Stimulated activated CD4-positive, alpha-beta T cell treated with anti-CD3 and anti-CD28 coated beads, Interleukin-4, amount 100 ng/mL, for 4 hours (primary cell): ENCODE data around the gene PARP12.

Experiments used
- DNase-seq, 2 experiments: peaks; one replicate each; pipeline ENCODE4 v3.0.0-alpha.2; 2020

The PARP12 gene

DNA sequence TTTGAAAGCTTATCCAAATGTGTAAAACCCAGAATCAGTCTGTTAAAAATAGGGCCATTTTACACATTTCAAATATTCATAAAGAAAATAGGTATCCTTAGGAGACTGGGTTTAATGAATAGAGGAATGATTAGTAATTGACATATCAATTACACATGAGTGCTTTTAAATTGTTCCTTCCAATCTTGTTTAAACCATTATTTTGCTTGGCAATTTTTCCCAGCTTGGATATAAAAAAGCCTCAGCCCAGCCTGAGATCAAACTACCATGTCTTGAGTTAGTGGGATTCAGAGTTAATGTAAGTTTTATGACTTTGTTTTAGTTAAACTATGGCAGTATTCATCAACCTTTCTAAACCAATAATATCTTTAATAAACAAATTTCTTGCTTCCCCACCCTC, 28.3 kb downstream of the PARP12 start:
- DNase-seq, result no peak

DNA sequence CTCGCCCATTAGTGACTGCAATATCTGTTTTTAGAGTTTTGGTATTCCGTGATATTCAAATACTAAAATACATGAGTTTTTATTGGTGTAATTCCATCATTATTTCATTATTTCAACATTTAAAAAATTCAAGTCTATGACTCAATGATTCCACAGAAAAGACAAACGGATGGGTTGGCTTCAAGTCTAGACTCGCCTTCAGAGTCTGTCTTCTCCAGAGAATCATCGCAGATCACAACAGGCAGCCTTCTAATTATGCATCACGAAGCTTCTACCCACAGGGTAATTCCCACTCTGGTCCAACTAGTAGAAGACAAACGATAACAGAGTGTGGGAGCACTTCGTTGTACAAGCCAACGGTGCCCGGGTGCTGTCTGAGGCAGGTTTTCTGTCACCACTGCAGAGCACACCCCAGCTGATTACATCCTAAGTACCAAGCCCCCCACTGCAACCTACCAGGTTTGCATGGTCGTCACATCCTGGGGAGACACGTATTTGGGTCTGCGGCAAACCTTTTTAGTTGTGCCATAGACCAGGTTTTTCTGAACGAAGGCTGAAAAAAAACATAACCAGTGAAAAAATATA, 28.9 kb downstream of the PARP12 start:
- DNase-seq, result no peak

DNA sequence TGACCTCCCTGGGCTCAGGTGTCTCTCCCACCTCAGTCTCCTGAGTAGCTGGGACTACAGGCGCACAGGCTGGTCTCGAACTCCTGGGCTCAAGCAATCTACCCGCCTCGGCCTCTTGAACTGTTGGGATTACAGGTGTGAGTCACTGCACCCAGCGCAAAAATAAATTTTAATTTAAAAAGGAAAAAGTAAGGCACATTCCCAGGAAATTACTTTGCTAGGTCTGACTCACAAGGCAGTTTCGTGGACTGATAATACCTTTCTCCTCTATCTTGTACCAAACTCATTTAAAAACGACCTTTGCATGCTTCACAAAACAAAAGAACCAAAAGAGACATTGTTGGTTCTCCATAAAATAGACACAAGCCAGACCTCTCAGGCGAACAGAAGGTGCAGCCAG, 29.7 kb downstream of the PARP12 start:
- no peak for DNase-seq

DNA sequence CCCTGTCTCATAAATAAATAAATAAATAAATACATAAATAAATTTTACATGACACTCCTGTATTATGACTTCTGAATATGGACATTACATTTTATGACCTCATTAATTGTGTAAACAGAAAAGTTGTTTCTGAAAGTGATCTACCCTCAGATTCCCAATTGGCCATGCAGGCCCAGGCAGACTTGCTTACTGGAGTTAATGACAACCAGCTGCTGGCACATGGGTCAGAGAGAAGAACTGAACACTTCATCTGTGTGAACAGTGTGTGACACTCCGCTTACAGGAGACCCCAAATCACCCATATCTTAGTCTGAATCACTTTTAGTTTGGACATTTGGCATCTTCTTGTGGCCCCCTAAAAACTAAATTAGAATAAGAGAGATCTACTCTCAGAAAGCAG, 31.4 kb downstream of the PARP12 start:
- no peak for DNase-seq

DNA sequence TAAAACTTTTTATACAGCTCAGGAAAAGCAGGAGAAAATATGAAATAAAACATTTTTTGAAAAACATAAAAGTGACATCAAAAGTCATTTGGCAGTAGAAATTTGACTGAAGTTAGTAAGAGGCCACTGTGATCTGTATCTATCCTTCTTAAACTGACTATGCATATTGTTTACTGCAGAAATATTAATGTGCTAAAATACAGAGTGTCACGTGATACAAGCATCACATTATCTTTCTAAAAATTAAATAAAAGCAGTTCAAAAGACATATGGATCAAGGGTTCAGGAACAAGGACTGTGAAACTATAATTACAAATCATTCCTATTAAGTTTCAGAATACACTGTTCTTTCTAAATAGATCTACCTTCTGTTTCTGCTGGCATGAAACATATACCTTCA, 33.7 kb downstream of the PARP12 start:
- DNase-seq, result no peak

DNA sequence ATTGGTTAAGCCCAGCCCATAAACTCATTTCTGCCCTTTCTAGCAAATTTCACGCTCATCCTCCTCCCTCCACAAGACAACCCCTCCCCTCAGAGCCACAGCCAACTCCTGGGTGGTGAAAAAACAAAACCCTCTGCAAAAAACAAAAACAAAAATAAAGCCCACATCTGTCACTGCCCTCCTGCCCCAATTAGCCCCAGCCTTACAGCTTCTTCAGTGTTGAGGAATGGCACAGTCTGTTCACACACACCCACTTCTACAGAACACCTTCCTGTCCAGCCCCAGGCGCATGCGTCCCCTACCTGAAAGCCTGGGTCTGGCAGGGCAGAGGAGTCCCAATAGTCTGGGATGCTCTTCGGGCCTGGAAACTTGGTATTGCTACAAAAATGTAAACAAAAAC, 34.4 kb downstream of the PARP12 start:
- DNase-seq, result no peak

DNA sequence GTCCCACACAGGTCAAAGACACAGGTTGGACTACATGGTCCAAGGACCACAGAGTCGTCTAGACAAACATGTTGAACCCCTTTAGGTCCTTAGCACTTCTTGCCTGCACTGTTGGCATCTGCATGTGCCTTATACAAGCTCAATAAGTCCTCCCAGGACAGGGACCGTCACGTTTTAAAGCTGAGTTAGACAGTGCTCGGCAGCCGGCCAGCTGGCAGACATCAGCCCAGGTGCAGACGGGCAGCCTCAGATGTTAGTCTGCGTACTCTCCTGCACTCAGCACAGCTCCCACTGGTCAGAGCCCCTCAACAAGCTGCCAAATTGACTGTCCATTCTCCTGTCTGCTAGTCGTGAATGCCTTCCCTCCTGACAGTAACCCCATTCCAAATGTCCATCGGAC, 34.9 kb downstream of the PARP12 start:
- no peak for DNase-seq

DNA sequence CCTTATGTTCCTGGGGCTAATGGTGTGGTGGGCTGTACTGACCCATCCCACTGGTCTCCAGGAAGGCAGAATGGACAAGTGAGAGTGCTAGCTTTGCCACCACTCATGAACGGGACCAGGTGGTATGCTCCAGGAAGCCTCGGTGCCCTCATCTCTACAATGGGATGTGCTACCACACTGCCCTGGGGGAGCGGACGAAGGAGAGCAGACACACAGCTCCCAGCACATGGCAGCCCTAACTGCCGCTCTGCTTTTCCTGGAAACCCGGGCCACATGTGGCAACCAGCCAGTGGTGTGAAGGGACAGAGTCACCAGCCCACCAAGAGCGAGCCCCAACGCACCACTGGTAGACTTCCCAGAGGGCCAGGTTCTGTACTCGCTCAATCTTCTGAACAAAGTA, 35.8 kb downstream of the PARP12 start:
- DNase-seq, result no peak

DNA sequence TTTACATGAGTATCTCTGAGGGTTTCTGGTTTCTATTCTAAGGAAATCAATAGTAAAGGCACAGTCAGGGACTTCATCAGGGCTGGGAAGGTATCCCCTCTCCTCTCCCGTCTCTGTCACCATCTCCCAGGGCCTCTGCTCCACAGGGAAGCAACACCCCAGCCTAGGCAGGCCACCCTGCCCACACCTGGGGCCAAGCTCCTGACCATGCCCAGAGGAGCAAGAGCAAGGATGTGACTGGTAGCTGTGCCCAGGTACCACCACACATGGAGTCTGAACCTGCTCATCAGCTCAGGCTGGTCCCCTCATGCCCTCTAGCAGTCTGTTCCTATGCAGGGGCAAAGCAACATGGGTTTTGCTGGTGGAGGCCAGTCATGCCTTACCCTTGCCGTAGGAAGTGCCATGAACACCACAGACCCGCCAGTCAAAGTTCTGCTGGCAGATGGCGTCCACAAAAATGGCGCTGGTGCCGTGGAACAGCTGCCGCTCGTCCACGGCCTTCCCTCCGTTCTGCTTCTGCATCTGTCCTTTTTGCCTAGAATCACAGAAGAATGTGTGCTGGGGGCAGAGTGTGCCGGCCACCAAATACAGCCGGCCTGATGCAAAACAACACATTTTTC, 36.8 kb downstream of the PARP12 start:
- no peak for DNase-seq

DNA sequence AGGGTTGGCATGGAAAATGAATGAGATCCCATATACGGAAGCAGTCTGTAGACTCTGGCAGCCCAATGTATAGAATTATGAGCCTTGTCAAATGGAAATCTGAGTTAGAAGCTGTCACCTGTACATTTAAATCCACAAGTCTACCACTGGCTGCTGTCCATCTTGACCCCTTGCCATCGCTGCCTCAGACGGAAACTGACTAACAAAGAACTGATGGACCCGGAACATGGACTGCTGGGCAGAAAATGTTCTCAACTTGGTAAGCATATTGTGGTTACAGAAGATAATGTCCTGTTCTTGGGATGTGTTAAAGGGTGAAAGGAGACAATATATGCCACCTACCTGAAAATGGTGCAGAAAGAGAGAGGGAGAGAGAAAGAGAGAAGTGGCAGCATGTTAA, 37.5 kb downstream of the PARP12 start:
- DNase-seq, result no peak

DNA sequence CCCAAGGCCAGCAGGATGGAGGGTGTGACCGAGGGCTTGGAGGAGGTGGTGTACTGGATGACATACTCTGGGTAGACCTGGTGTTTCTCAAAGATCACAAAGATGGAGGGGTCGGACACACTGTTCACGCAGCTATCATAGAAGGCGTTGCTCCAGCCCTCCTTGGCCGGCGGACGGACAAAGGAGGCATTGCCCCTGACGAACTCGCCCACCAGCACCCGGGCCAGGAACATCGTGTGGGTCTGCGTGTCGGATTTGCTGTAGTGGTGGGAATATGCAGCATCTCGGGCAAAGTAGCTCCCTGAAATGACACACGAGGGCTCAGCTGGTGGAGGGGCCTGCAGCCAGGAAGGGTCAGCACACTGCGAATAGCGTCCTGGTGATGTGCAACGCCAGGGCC, 38.2 kb downstream of the PARP12 start:
- DNase-seq, result no peak

DNA sequence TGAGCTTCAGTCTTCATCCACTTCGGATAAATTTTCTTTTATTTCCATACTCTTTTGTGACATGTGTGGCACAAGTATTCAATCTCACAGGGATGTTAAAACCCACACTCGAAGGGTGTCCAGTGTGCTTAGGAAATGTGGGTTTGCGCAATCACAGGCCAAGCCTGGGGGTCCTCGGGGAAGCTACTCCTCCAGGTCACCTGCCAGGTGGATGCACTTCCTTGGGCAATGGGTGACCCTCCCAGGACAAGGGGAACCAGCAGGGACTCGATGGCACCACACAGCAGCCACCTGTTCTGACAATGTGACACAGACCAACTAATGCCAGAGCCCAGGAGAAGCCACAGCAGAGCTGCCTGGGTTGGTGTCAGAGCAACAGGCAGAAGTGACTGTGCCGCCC, 39.0 kb downstream of the PARP12 start:
- no peak for DNase-seq

DNA sequence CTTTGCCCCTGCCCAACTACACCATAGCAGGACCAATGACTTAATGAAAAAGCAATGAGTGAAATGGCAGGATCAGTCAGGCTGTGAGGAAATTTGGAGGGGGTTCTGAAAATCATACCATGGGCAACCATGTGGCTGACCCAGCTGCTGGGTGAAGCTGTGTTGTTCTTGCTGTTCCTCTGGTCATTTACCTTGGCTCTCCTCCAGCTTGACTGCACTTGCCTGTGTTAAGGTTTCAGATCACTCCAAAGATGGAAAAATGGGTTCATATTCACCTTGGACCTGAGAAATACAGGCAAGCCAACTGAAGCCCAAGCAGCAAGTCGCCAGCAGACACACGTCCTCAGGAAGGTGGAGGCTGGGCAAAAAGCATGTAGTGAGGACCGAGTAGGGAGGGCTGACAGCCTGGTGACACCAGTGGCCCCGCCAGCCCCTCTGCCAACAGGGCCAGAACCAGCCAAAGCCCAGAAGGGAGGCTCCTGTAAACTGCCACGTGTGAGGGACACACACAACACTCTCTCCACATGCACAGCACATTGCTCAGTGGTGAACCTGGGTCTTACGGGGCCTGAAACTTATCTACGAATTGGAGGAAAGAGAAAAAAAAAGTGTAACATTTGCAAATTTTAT, 40.1 kb downstream of the PARP12 start:
- DNase-seq, result no peak

DNA sequence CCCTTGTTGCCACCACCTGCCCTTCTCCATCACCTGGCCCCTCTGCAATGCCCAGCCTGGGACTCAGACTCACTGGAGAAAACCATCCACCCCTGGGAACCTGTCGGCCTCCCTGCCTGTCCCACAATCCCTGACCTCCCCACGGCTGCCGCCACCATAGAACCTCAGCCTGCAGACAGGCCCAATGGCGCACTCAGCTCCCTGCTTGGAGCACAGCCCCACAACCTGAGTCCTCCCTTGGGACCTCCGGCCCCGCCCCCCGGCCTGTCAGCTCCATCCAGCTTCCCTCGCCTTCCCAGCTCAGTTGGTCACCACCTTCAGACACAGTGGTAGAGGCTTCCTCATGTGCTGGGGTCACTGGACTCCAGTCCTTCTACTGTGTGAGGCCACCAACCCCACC, 41.1 kb downstream of the PARP12 start:
- no peak for DNase-seq

DNA sequence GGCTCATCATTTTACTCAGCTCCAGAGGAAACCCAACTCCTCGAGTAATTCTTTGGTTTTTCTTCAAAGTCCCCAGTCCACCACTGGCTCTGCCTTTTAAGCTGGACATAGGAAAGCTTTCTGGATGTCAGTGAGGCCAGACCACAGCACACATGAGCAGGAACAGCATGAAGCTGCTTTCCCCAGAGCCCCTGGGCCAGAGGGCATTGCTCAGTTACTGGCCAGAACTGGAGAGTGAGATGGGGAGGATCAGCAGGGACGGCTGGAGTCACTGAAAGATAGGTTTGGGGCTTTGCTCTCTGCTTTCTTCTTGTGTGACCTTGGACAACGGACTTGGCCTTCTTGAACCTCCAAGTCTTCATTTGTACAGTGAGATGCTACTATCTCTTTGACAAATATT, 43.1 kb downstream of the PARP12 start:
- DNase-seq, result no peak

DNA sequence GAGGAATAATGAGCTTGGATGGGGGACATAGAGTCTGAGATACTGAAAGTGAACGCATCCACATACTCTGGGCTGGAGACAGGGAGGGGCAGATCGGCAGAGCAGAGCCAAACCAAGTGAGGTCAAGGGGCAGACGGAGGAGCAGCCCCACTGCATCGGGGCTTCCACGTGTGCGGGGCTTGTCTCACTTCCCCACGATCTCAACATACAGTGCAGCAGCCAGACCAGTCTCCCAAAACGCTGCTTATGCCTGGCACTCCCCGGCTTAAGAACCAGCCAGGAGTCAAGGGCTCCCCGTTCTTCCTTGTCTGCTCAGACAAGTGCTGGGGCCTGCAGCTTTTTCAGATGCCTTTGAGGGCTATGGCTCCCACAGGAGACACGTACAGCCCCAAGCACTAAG, 43.6 kb downstream of the PARP12 start:
- no peak for DNase-seq

DNA sequence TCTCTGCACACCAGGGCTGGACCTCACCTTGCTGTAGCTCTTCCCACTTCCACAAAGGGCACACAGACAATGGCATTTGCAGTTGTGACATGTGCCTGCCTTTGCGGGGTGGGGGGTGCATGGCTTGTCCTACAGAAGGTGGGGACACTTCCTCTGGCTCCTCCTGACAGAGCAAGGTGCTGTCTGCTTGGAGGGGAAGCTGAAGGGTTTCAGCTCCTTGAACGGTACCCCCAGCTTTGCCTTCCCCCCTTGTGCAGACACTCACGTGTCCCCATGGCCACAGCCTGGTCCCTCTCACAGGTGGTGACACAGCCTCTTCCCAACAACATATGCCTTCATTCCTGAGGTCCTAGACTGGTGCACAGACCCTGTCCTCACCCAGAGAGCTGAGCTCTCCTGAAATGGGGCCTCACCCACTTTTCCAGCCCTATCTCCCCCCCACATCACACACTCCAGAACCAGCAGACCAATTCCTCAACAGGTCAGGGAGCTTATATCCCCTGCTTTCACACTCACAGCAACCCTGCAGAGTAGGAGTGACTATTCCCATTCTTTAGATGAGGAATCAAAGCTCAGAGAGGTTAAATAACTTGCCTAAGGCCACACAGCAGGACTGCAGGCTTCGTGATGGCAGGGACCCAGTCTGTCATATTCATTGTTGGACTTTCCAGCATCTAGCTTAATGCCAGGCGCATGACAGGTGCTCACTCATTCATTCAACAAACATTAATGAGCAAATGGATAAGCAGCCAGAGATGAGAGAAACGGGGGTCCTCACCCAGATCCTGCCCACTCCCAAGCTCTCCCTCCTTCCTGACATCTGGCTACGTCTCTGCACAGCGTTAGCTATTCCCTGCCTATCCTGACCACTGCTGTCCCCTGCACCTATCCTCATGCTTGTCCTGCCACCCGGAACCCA, 44.4 kb downstream of the PARP12 start:
- no peak for DNase-seq

DNA sequence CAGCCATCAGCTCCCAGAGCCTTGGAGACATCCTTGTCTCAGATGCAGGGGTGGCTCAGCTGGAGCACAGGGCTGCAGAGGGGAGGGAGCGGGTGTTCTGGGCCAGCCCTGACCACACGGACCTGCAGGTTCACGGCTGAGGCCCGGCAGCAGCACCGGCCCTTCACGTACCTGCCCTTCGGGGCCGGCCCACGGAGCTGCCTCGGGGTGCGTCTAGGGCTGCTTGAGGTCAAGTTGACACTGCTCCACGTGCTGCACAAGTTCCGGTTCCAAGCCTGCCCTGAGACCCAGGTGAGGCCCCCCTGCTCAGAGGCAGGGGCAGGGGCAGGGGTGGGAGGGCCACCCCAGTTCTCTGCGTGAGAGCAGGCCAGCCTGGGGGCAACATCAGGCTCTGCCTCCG, 45.2 kb downstream of the PARP12 start:
- DNase-seq, result no peak

DNA sequence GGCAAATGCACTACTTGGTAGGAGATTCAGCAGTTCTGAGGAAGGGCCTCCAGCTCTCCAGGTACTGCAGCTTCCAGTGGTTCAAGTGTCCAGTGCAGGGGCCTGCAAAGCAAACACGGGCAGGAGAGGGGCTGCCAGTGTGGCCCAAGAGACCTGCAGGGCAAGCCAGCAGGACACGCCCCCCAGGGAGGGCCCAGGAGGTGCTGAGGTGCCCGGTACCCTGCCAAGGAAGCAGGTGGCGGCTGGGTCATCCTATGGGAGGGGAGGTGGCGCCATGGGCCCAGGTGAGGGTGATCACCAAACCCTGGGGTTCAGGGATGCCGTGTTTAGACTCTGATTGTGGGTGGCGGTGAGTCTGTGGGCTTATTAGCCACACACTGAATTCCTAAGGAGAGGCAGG, 45.7 kb downstream of the PARP12 start:
- DNase-seq, result no peak

DNA sequence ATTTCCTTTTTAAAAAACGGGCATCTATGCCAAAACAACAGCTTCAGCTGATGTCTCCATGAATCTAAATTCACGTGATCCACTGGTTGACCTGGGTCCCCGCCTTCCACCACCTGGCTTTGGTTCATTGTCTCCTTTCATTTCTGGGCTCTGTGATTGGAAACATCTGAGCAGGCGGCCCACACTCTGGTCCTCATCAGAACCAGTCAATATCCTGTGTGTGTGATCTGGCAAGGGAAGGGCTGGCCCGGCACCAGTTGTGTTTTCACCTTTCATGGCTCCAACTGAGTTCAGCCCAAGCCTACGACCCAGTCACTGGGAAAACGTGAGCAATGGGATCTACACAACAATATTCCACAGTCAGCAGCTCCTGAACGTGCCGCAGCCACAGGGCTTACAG, 46.2 kb downstream of the PARP12 start:
- no peak for DNase-seq

DNA sequence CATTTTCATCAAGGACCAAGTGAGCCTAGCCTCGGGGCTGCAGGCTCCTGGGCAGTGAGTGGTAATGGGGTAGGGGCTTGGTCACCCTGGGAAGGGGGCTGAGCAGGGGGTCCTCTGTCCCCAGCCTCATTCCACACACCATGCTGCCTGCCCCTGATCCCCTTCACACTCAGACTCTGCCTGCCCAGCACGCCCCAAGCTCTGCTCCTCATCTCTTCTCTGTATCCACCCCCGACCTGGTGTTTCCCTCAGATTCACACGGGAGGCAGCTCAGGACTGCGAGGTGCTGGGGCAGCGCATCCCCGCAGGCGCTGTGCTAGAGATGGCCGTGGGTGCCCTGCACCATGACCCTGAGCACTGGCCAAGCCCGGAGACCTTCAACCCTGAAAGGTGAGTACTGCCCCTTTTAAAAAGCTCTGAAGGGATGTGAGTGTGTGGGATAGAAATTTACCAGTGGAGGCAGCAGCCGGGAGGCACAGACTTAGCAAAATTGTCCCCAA, 47.2 kb downstream of the PARP12 start:
- DNase-seq, result no peak

DNA sequence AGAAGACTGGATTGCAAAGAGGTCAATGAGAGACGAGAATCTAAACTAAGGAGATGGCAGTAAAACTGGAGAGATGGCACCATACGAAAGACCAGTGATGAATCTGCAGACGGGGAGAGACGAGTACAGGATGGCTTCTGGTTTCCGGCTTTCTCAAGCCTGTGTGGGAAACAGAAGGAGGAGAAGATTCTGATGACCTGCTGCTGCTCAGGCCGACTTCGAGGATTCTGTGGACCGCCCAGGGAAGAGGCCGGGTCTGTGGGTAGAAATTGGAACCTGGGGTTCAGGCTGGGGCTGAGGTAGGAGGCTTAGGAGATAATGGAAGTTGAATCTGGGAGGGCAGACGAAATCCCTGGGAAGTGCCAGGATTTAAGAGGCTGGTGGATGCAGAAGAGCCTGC, 48.6 kb downstream of the PARP12 start:
- DNase-seq, result no peak

DNA sequence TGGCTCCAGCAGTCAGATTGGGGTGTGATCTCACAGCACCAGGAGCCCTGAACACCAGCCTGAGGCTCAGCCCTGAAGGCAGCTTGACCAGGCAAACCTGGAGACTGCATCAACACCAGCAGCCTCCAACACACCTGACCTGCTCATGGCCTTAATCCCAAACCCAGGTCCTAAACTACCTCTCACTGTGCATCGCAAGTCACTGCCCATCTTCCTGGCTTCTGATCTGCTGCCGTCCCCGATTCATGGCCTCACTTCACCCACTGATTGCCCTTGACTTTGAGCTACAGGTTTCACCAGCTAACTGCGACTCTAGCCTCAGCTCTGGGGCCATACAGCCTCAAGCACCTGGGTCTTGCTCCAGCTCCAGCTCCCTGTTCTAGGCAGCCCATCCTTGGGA, 49.1 kb downstream of the PARP12 start:
- DNase-seq, result no peak
